Measurements from ENCODE around the gene CTSK.
"Not testable (repeated sequence)": the region's sequence is repeated elsewhere in the genome, so short reads cannot be mapped to it uniquely, and the experiment has no call there.

GRCh38 chr1:150767704-150768103 is 40.4 kb downstream of the CTSK start:
- not testable (repeated sequence) for TF ChIP-seq CTCF (IDR thresholded peaks at IDR 0.05; ENCODE audit: poor library complexity); EZH2 (IDR thresholded peaks at IDR 0.05; ENCODE audit: borderline replicate concordance)

Data from hepatocyte (in vitro differentiated cells).